ENCODE measurements around the gene CECR2. TPM values are rescaled to one million over a fixed set of nuclear protein-coding genes. Genes with fewer than 3 reads are reported as not detected.

The CECR2 gene
- total and polyA plus RNA-seq, 10 of the 15 experiments (the other 5 are each of a cell fraction or from before 2014, with no cell fraction given) = 0.01 to 0.08 (median 0.01) TPM; not detected in 7

DNA sequence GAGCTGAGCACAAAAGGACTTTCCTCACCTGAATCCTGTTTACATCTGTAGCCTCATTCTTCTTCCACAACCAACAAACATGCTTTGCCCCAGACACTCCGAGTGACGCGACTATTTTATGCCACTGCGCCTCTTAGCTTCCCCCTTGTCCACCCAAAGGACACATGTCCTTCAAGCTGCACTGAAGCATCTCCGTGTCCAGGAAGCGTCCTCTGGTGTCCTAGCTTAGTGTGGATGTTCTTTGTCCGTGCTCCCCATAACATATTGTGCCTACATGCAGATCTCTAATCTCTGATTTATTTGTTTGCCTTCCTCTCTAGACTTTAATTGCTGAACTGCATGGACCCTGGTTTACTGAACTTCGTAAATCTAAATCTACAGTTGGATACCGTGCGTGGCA, 20.1 kb upstream of the CECR2 start (continued):
- TF ChIP-seq, protein P1, sequence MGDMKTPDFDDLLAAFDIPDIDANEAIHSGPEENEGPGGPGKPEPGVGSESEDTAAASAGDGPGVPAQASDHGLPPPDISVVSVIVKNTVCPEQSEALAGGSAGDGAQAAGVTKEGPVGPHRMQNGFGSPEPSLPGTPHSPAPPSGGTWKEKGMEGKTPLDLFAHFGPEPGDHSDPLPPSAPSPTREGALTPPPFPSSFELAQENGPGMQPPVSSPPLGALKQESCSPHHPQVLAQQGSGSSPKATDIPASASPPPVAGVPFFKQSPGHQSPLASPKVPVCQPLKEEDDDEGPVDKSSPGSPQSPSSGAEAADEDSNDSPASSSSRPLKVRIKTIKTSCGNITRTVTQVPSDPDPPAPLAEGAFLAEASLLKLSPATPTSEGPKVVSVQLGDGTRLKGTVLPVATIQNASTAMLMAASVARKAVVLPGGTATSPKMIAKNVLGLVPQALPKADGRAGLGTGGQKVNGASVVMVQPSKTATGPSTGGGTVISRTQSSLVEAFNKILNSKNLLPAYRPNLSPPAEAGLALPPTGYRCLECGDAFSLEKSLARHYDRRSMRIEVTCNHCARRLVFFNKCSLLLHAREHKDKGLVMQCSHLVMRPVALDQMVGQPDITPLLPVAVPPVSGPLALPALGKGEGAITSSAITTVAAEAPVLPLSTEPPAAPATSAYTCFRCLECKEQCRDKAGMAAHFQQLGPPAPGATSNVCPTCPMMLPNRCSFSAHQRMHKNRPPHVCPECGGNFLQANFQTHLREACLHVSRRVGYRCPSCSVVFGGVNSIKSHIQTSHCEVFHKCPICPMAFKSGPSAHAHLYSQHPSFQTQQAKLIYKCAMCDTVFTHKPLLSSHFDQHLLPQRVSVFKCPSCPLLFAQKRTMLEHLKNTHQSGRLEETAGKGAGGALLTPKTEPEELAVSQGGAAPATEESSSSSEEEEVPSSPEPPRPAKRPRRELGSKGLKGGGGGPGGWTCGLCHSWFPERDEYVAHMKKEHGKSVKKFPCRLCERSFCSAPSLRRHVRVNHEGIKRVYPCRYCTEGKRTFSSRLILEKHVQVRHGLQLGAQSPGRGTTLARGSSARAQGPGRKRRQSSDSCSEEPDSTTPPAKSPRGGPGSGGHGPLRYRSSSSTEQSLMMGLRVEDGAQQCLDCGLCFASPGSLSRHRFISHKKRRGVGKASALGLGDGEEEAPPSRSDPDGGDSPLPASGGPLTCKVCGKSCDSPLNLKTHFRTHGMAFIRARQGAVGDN (IDR thresholded peaks at IDR 0.05) = no peak
- TF ChIP-seq PAX8 (IDR thresholded peaks at IDR 0.05) = no peak
- TF ChIP-seq CBFB (IDR thresholded peaks at IDR 0.05; ENCODE audit: low read depth) = no peak
- TF ChIP-seq ZBED1 (IDR thresholded peaks at IDR 0.05; ENCODE audit: borderline replicate concordance) = no peak
- no peak for TF ChIP-seq NRF1 (conservative IDR thresholded peaks at IDR 0.05; ENCODE audit: low read depth, low read length)
- TF ChIP-seq PML (IDR thresholded peaks at IDR 0.05; ENCODE audit: low read length) = no peak
- TF ChIP-seq ASH2L (IDR thresholded peaks at IDR 0.05; ENCODE audit: borderline replicate concordance, low read depth) = no peak
- TF ChIP-seq IRF4 (IDR thresholded peaks at IDR 0.05; ENCODE audit: low read depth, low read length) = no peak
- TF ChIP-seq, protein P2, sequence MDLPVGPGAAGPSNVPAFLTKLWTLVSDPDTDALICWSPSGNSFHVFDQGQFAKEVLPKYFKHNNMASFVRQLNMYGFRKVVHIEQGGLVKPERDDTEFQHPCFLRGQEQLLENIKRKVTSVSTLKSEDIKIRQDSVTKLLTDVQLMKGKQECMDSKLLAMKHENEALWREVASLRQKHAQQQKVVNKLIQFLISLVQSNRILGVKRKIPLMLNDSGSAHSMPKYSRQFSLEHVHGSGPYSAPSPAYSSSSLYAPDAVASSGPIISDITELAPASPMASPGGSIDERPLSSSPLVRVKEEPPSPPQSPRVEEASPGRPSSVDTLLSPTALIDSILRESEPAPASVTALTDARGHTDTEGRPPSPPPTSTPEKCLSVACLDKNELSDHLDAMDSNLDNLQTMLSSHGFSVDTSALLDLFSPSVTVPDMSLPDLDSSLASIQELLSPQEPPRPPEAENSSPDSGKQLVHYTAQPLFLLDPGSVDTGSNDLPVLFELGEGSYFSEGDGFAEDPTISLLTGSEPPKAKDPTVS (IDR thresholded peaks at IDR 0.05; ENCODE audit: low read depth, low read length) = no peak

DNA sequence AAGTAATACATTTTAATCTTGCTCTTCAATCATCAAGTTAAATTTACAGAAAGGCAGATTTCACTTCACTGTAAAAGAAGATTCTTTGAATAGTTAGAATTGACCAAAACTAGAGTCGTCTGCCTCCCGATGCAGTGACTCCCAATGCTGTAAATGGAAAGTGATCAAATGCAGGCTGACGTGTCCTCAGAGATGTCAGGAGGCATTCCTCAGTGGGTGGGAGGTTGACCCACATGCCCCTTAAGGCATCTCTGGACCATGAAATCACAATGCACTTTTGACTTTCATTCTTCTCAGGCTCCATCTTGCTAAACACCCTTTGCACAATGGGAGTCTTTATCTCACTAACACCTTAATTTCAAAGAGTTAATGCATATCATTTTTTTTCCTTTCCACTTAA, 19.0 kb upstream of the CECR2 start:
- SMC1A ChIA-PET (ENCODE audit: uncharacterized antibody, unreplicated experiment) = no interaction called here
- CTCF ChIA-PET = no interaction called here
- Histone ChIP-seq H3K4me3 (no peak overlapping the region), H3K79me2 (ENCODE audit: control insufficient read depth, insufficient read depth, low read length) (no peaks in the 10 kb centered on the region), H4K20me1 (ENCODE audit: control insufficient read depth, insufficient read depth) (no peaks in the 10 kb centered on the region), H3K9ac (ENCODE audit: control insufficient read depth, insufficient read depth, low read length) (no peak overlapping the region), H3K4me1 (ENCODE audit: control insufficient read depth, insufficient read depth, low read length) (no peaks in the 10 kb centered on the region), H3K9me3 (replicated peaks; ENCODE audit: control insufficient read depth, insufficient read depth, low read length) (no peaks in the 10 kb centered on the region), H3K4me2 (ENCODE audit: control insufficient read depth, insufficient read depth) (no peak overlapping the region), H3K27ac (ENCODE audit: control insufficient read depth, insufficient read depth) (no peak overlapping the region), H2AFZ (ENCODE audit: control insufficient read depth, low read depth, low read length) (no peak overlapping the region), H3K27me3 (replicated peaks in 1 of 2; ENCODE audit: control insufficient read depth in 2 of 2, insufficient read depth in 2 of 2, low read length in 1 of 2) (no peaks in the 10 kb centered on the region; a peak in 1 of 4 replicates), H3K36me3 (ENCODE audit: control insufficient read depth in 2 of 2, insufficient read depth in 2 of 2, low read length in 1 of 2) (no peaks in the 10 kb centered on the region)
- BruUV-seq (replicated peaks) = no TSS peak
- no peak for ATAC-seq
- DNase-seq (ENCODE audit: low read depth, low spot score) = no peak
- WGBS (ENCODE audit: insufficient coverage, insufficient replicate concordance, low lambda C conversion rate, missing lambda C conversion rate) = 39% methylated on average over 3 of the region's 3 CpGs
- in situ Hi-C loops (cut with MboI) = no loop called here
- TF ChIP-seq CHD2 (IDR thresholded peaks at IDR 0.05; ENCODE audit: borderline replicate concordance, low read depth, low read length) = no peak
- no peak for TF ChIP-seq ESRRA (IDR thresholded peaks at IDR 0.05; ENCODE audit: low read length)
- TF ChIP-seq, protein P3, sequence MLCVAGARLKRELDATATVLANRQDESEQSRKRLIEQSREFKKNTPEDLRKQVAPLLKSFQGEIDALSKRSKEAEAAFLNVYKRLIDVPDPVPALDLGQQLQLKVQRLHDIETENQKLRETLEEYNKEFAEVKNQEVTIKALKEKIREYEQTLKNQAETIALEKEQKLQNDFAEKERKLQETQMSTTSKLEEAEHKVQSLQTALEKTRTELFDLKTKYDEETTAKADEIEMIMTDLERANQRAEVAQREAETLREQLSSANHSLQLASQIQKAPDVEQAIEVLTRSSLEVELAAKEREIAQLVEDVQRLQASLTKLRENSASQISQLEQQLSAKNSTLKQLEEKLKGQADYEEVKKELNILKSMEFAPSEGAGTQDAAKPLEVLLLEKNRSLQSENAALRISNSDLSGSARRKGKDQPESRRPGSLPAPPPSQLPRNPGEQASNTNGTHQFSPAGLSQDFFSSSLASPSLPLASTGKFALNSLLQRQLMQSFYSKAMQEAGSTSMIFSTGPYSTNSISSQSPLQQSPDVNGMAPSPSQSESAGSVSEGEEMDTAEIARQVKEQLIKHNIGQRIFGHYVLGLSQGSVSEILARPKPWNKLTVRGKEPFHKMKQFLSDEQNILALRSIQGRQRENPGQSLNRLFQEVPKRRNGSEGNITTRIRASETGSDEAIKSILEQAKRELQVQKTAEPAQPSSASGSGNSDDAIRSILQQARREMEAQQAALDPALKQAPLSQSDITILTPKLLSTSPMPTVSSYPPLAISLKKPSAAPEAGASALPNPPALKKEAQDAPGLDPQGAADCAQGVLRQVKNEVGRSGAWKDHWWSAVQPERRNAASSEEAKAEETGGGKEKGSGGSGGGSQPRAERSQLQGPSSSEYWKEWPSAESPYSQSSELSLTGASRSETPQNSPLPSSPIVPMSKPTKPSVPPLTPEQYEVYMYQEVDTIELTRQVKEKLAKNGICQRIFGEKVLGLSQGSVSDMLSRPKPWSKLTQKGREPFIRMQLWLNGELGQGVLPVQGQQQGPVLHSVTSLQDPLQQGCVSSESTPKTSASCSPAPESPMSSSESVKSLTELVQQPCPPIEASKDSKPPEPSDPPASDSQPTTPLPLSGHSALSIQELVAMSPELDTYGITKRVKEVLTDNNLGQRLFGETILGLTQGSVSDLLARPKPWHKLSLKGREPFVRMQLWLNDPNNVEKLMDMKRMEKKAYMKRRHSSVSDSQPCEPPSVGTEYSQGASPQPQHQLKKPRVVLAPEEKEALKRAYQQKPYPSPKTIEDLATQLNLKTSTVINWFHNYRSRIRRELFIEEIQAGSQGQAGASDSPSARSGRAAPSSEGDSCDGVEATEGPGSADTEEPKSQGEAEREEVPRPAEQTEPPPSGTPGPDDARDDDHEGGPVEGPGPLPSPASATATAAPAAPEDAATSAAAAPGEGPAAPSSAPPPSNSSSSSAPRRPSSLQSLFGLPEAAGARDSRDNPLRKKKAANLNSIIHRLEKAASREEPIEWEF (IDR thresholded peaks at IDR 0.05; ENCODE audit: insufficient replicate concordance, low read depth, low read length) = no peak
- TF ChIP-seq IKZF1 (conservative IDR thresholded peaks at IDR 0.05) = no peak
- no peak for TF ChIP-seq STAT3 (IDR thresholded peaks at IDR 0.05; ENCODE audit: low read depth, low read length)
- RAD21 ChIA-PET (ENCODE audit: unreplicated experiment) = no interaction called here
- intact Hi-C loops (cut with micrococcal nuclease; ENCODE audit: unreplicated experiment) = no loop called here
- POLR2A ChIA-PET = no interaction called here
- no peak for FAIRE-seq
